HAP-1 (cell line): ENCODE measurements around the gene MPV17.
"Not testable (repeated sequence)": the region's sequence is repeated elsewhere in the genome, so short reads cannot be mapped to it uniquely, and the experiment has no call there.

Experiments
- DNase-seq, 2 experiments: peaks; one replicate each; pipeline ENCODE4 v3.0.0-alpha.2; 2016 to 2020; ENCODE audit warnings: low spot score in 2 of 2
- H3K27me3 ChIP-seq: fragments of 250-450 bp; sonication (Bioruptor Pico); 2 replicates; pipeline ENCODE4 v1.5.1; 2020; ENCODE audit warnings: low read depth, mild to moderate bottlenecking, moderate library complexity
- H3K36me3 ChIP-seq: fragments of 250-450 bp; sonication (Bioruptor Pico); replicated peaks from 2 replicates; pipeline ENCODE4 v1.5.1; 2020; ENCODE audit warnings: mild to moderate bottlenecking
- H3K4me1 ChIP-seq: fragments of 250-450 bp; sonication (Bioruptor Pico); 2 replicates; pipeline ENCODE4 v1.5.1; 2020; ENCODE audit warnings: mild to moderate bottlenecking
- H3K4me3 ChIP-seq: fragments of 250-450 bp; sonication (Bioruptor Pico); 2 replicates; pipeline ENCODE4 v1.5.1; 2020; ENCODE audit warnings: mild to moderate bottlenecking, moderate library complexity
- H3K9me3 ChIP-seq: fragments of 250-450 bp; sonication (Bioruptor Pico); 2 replicates; pipeline ENCODE4 v1.5.1; 2020; ENCODE audit warnings: mild to moderate bottlenecking, moderate library complexity
- in situ Hi-C: fragments of 300-500 bp; cut with MboI; formaldehyde crosslinking; loops from 3 replicates; pipeline ENCODE4 v1.14.3; 2020; ENCODE audit warnings: low sequenced_read_pairs, inconsistent platforms, mixed read lengths

The MPV17 gene

DNA sequence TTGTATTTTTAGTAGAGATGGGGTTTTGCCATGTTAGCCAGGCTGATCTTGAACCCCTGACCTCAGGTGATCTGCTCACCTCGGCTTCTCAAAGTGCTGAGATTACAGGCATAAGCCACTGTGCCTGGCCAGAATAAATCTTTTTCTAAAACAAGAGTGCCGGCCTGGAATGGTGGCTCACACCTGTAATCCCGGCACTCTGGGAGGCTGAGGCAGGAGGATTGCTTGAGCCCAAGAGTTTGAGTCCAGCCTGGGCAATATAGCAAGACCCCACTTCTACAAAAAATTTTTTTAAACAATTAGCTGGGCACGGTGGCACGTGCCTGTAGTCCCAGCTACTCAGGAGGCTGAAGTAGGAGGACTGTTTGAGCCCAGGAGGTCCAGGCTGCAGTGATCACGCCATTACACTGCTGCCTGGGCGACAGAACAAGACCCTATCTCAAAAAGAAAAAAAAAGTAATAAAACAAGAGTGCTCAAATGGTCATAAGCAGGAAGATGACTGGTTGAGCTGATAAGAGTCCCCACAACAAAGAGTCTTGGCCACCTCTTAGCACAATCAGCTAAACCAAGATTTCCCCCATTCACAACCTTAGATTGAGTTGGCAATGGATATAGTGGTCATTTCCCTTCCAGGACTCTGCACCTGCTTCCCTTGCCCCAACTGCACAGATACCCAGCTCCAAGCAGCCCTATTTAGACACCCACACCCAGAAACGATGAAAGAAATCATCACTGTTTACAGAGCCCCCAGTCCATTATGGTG, 8.8 kb downstream of the MPV17 start:
- H3K9me3 ChIP-seq: no peaks in the 10 kb centered on the region
- no peaks in the 10 kb centered on the region; the same call in 1 of the 2 replicates for H3K36me3 ChIP-seq
- in situ Hi-C loops: no loop called here
- H3K27me3 ChIP-seq: no peaks in the 10 kb centered on the region
- no peaks in the 10 kb centered on the region for H3K4me1 ChIP-seq
- H3K4me3 ChIP-seq: no peak overlapping the region
- DNase-seq: no peak

DNA sequence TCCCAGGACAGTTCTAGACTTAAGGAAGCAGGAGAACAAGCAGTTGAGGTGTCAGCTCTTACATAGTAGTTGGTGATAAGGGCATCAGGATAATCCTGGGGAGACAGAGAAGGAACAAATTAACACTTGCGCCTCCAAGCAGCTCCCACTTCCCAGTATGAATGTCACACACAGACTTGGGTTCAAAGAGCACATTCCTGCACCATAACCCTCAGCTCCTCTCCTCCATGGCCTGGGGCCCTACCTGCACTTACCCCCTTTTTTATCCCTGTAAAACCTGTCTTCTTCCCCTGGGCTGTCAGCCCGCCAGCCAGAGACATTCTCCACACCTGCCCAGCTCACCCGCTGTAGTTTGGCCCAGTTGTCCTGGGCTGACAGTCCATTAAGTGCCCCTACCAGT, 10.7 kb downstream of the MPV17 start:
- in situ Hi-C loops: no loop called here
- Histone ChIP-seq H3K4me1 (no peaks in the 10 kb centered on the region), H3K9me3 (no peaks in the 10 kb centered on the region), H3K36me3 (peaks cover 4% of the 10 kb centered on the region; the same call in 1 of the 2 replicates), H3K4me3 (no peak overlapping the region), H3K27me3 (no peaks in the 10 kb centered on the region)
- no peak for DNase-seq

DNA sequence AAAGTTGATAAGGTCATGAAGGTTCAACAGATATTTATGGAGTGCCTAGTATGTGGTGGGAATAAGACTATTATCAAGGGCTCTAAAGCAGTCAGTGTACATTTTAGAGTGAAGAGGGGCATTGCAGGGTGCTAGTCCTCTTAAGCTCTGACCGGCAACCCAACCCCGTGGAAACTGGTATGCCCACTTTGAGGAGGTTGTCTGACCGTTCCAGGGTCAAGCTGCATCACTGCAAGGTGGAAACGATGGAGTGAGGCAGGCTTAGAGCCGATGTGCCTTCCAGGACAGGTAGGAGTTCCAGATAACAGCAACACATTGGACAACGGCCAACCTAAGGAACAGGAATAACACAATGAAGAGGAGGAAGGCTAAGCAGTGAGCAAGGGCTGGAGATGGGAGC, 13.2 kb downstream of the MPV17 start:
- H3K36me3 ChIP-seq: peaks cover 4% of the 10 kb centered on the region
- no peak overlapping the region for H3K4me3 ChIP-seq
- no peaks in the 10 kb centered on the region for H3K27me3 ChIP-seq
- no peak for DNase-seq
- in situ Hi-C loops: no loop called here
- no peaks in the 10 kb centered on the region for H3K4me1 ChIP-seq
- no peaks in the 10 kb centered on the region for H3K9me3 ChIP-seq

DNA sequence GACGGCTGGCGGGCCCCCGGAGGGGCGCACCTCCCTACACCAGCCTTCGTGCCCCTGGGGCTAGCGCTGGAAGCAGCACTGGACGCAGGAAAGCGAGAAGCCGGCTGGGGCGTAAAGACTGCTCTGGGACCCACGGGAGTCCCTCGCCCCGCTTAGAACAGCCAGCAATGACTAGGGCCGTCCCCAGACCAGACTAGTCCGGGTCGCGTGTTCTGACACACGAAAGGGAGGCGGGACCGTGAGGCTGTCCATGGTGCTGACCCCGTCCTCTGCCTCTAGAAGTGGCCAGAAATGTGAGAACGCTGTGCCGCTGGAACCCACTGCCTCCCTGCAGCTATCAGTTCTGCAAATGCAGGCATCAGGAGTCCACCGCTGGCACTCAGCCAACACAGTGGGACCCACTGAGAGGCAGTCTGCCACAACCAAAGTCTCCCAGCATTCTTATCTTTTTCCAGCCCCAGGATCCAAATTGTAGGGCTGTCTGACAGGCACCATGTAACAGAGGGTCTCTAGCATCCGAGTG, 14.5 kb downstream of the MPV17 start, which contains the start of gene UCN:
Gene UCN (minus strand): TSS at position 87 of the 523 bp plus-strand sequence. CDS start 550 bp downstream, outside the sequence.
- no peaks in the 10 kb centered on the region for H3K4me1 ChIP-seq
- H3K27me3 ChIP-seq: no peaks in the 10 kb centered on the region
- peak in 1 of 2 experiments; percentile 28 for DNase-seq
- H3K36me3 ChIP-seq: peaks cover 4% of the 10 kb centered on the region
- in situ Hi-C loops: no loop called here
- no peak within 1 kb of the TSS for H3K4me3 ChIP-seq
- H3K9me3 ChIP-seq: no peaks in the 10 kb centered on the region

DNA sequence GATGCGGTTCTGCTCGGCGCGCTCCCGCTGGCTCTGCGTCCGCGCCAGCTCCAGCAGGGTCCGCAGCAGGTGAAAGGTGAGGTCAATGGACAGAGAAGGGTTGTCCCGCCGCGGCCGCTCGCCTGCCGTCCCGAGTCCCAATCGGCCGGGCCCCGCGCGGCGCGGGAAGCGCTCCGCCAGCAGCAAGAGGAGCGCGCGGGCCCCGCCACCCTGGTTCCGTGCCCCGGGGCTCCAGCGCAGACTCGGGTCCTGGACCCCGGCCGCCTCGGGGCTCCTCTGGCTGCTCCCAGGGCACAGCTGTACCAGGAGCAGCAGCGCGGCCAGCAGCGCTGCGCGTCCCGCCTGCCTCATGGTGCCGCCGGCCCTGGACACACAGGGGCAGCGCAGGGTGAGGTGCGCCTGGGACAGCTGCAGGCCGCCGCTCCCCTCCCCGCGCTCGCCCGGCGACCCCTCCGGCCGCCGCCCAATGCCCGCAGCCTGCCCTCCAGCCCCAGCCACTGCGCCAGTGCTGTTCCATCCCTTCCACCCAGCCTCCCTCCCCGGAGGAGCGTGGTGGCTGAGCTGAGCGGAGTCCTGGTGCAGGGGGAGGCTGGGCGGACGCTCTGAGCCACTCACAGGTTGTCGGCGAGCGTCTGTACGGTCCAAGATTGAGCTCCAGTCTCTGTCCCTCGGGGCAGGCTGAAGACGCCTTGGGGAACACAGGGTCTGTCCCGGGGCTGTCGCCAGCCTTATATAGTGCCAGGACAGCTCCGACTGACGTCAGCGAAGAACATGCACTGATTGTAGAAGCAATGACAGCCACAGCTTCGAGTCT, 15.1 kb downstream of the MPV17 start:
- DNase-seq: no peak
- H3K36me3 ChIP-seq: peaks cover 4% of the 10 kb centered on the region
- H3K27me3 ChIP-seq: no peaks in the 10 kb centered on the region
- in situ Hi-C loops: no loop called here
- H3K4me3 ChIP-seq: no peak overlapping the region
- H3K4me1 ChIP-seq: peaks cover 3% of the 10 kb centered on the region
- H3K9me3 ChIP-seq: no peaks in the 10 kb centered on the region

DNA sequence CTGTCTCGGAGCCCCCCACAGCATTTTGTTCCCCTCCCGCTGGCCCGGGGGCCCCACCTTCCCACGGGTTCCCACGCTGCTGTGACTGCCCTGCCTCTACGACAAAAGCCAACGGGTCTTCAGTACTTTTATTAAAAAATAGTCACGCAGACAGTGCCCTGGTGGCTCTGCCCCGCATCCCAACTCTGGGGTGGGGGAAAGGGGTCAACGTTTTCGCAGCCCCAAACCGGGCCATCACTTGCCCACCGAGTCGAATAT, 15.7 kb downstream of the MPV17 start:
- no peak for DNase-seq
- in situ Hi-C loops: no loop called here
- Histone ChIP-seq H3K36me3 (peaks cover 4% of the 10 kb centered on the region), H3K4me3 (no peak overlapping the region), H3K27me3 (no peaks in the 10 kb centered on the region), H3K9me3 (no peaks in the 10 kb centered on the region), H3K4me1 (peaks cover 3% of the 10 kb centered on the region)

DNA sequence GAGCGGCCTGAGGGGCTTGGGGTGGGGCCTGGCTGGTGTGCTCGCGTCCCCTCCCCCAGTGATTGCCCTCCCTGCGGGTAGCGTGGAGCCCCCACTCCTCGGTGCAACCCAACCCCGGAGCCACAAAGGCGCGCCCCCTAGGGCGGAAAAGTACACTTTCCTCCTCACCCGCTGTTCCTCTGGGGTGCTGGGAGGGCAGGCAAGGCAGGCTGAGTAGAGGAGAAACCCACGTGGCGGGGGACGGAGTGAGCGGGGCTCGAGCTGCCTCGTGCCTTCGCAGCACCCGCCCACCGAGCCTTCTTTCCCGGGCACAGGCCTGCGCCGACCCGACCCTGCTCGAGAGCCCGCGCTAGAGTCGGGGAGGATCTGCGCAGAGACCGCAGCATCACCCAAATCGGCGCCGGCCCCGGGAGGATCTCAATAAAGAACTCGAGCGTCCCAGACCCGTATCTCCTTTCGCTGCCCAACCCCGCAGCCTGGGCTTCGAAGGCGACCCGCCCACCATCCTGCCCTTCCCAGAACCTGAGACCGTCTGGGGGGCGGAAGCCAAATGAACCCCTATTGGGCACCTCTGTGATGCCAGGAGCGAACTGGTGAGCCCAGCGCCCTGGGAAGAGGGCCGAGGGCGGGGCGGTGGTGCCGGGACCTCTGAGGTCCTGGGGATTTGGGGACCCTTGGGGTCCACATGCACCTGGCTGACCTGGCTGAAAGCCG, 16.2 kb downstream of the MPV17 start:
- DNase-seq: no peak
- H3K4me3 ChIP-seq: no peak overlapping the region
- peaks cover 3% of the 10 kb centered on the region for H3K4me1 ChIP-seq
- in situ Hi-C loops: no loop called here
- peaks cover 4% of the 10 kb centered on the region for H3K36me3 ChIP-seq
- H3K9me3 ChIP-seq: no peaks in the 10 kb centered on the region
- H3K27me3 ChIP-seq: no peaks in the 10 kb centered on the region

DNA sequence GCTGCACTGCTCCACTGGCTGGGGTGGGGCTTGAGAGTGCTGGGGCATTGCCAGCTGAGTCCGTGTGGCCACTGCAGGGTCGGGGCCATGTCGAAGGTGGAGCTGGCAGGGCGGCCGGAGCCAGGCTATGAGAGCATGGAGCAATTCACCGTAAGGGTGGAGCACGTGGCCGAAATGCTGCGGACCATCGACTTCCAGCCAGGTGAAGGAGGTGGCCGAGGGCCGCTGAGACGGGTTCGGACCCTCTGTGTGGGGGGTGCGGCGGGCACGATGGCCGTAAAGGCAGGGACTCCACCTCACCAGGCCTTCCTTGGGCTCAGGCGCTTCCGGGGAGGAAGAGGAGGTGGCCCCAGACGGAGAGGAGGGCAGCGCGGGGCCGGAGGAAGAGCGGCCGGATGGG, 16.8 kb downstream of the MPV17 start:
- in situ Hi-C loops: no loop called here
- H3K36me3 ChIP-seq: peaks cover 4% of the 10 kb centered on the region
- H3K27me3 ChIP-seq: no peaks in the 10 kb centered on the region
- no peaks in the 10 kb centered on the region for H3K9me3 ChIP-seq
- H3K4me1 ChIP-seq: peaks cover 3% of the 10 kb centered on the region
- no peak overlapping the region for H3K4me3 ChIP-seq
- DNase-seq: no peak

DNA sequence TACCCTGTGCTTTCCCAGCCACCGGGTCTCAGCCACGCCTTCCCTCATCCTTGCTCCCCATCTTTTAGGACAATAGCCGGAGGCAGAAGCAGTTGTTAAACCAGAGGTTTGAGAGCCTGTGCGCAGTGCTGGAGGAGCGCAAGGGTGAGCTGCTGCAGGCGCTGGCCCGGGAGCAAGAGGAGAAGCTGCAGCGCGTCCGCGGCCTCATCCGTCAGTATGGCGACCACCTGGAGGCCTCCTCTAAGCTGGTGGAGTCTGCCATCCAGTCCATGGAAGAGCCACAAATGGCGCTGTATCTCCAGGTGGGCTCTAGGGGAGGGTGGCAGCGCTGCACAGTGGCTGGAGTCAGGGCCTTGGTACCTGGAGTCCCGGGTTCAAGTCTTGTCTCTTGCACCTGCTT, 17.4 kb downstream of the MPV17 start:
- Histone ChIP-seq H3K4me3 (no peak overlapping the region), H3K36me3 (peaks cover 5% of the 10 kb centered on the region), H3K27me3 (no peaks in the 10 kb centered on the region), H3K4me1 (peaks cover 3% of the 10 kb centered on the region), H3K9me3 (no peaks in the 10 kb centered on the region)
- no peak for DNase-seq
- in situ Hi-C loops: no loop called here

DNA sequence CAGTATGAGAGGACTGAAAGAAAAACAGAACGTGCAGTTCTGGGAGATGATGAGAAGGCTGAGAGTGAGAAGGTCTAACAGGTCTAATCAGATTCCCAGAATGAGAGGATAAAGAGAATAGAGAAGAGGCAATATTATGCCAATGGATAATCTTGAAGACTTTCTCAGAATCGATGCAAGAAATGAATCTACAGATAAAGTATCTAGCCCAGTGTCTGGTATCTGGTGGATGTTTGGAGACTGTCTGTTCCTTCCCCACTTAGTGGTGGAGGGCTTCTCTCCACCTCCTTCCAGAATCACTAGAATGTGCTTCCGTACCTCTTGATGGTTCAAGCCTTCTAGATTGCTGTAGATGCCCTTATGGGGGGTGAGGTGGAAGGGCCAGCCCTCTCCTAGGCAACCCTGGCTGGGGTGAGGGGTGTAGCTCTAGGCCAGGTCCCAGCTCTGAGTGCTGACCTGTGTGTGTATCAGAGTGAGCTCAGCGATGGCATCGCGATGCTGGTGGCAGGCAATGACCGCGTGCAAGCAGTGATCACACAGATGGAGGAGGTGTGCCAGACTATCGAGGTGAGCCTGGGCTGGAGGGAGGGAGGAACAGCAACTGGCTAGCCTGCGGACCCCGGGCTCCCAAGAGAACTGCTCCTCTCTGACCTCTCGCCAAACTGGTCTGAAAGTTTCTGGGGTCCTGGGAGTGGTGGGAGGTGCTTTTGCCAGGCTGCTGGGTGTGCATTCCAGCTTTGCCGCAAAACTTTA, 18.2 kb downstream of the MPV17 start:
- peaks cover 7% of the 10 kb centered on the region for H3K36me3 ChIP-seq
- no peaks in the 10 kb centered on the region for H3K27me3 ChIP-seq
- no peak for DNase-seq
- in situ Hi-C loops: no loop called here
- H3K4me3 ChIP-seq: no peak overlapping the region
- H3K4me1 ChIP-seq: peaks cover 3% of the 10 kb centered on the region
- H3K9me3 ChIP-seq: no peaks in the 10 kb centered on the region

DNA sequence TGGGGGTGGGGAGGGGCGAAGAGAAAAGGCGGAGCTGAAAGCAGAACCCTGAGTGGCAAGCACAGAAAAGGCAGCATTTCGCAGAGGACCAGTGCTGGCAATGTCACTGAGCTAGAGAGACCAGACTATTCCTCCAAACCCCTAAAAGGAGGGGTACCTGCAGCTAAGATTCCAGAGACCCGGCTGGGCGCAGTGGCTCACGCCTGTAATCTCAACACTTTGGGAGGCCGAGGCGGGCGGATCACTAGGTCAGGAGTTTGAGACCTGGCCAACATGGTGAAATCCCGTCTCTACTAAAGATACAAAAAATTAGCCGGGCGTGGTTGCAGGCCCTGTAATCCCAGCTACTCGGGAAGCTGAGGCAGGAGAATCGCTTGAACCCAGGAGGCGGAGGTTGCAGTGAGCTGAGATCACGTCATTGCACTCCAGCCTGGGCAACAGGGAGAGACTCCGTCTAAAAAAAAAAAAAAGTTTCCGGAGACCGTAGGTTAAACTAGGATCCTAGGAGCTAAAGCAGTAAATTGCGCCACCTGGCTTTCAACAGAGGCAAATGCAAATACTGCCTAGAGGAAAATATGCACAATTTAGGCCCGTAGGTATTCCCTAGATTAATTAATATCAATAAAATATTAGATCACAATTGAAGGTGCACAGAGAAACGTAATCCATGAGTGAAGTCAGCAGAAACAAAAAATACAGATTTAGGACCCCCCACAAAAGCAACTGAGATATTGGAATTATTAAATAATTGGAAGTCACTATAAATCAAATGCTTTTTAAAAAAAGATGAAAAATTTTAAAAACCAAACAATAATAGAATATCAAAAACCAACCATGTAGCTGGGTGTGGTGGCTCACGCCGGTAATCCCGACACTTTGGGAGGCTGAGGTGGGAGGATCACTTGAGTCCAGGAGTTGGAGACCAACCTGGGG, 19.5 kb downstream of the MPV17 start:
- in situ Hi-C loops: no loop called here
- DNase-seq: peak; percentile 75 to 80
- Histone ChIP-seq H3K4me1 (peaks cover 3% of the 10 kb centered on the region), H3K27me3 (no peaks in the 10 kb centered on the region), H3K36me3 (peaks cover 3% of the 10 kb centered on the region), H3K4me3 (no peak overlapping the region), H3K9me3 (no peaks in the 10 kb centered on the region)

DNA sequence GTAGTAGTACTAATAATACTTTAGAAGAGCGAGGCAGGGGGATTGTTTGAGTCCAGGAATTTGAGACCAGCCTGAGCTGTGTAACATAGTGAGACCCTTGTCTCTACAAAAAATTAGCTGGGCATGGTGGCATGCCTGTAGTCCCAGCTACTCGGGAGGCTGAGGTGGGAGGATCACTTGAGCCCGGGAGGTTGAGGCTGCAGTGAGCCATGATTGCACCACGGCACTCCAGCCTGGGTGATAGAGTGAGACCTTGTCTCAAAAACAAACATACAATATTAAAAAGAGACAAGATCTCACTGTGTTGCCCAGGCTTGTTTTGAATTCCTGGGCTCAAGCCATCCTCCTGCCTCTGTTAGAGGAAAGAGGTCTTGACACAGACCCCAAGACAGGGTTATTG, 22.3 kb downstream of the MPV17 start:
- DNase-seq, H3K4me3 ChIP-seq, H3K27me3 ChIP-seq, H3K9me3 ChIP-seq, H3K36me3 ChIP-seq, H3K4me1 ChIP-seq, in situ Hi-C loops: not testable (repeated sequence)
